HepG2 (cell line): ENCODE measurements around the gene FRMD8. TPM values are rescaled to one million over a fixed set of nuclear protein-coding genes. Genes with fewer than 3 reads are reported as not detected.

Experiments
- BCL6 ChIP-seq: IDR thresholded peaks from 2 replicates; pipeline ENCODE4 v1.6.1; 2016; ENCODE audit warnings: missing genetic modification reagents, missing compliant biosample characterization
- CENPX ChIP-seq: sonication (generic); formaldehyde crosslinking; IDR thresholded peaks from 2 replicates; pipeline ENCODE4 v1.9.0; 2021; ENCODE audit warnings: mild to moderate bottlenecking, missing genetic modification reagents, moderate library complexity
- CSRNP2 ChIP-seq: sonication (generic); formaldehyde crosslinking; conservative IDR thresholded peaks from 2 replicates; pipeline ENCODE4 v1.8.0; 2022; ENCODE audit warnings: low read depth, missing genetic modification reagents
- ETV6 ChIP-seq: sonication (generic); formaldehyde crosslinking; conservative IDR thresholded peaks from 2 replicates; pipeline ENCODE4 v1.4.0; 2020; ENCODE audit warnings: missing genetic modification reagents
- HOXA3 ChIP-seq: sonication (generic); formaldehyde crosslinking; IDR thresholded peaks from 2 replicates; pipeline ENCODE4 v1.5.0; 2020; ENCODE audit warnings: missing genetic modification reagents
- NPAS2 ChIP-seq: sonication (generic); formaldehyde crosslinking; IDR thresholded peaks from 2 replicates; pipeline ENCODE4 v1.8.0; 2022; ENCODE audit warnings: mild to moderate bottlenecking, missing genetic modification reagents, borderline replicate concordance
- REXO4 ChIP-seq: sonication (generic); formaldehyde crosslinking; IDR thresholded peaks from 2 replicates; pipeline ENCODE4 v1.8.0; 2022; ENCODE audit warnings: missing genetic modification reagents, mild to moderate bottlenecking, borderline replicate concordance
- TFDP1 ChIP-seq: IDR thresholded peaks from 2 replicates; pipeline ENCODE4 v1.6.1; 2016; ENCODE audit warnings: missing compliant biosample characterization, missing genetic modification reagents, borderline replicate concordance
- ZBTB38 ChIP-seq: sonication (generic); formaldehyde crosslinking; IDR thresholded peaks from 2 replicates; pipeline ENCODE4 v1.5.1; 2020; ENCODE audit warnings: mild to moderate bottlenecking, missing genetic modification reagents
- ZMYM4 ChIP-seq: sonication (generic); formaldehyde crosslinking; IDR thresholded peaks from 2 replicates; pipeline ENCODE4 v1.8.1; 2023; ENCODE audit warnings: mild to moderate bottlenecking, missing genetic modification reagents
- ZNF24 ChIP-seq: fragments of 450-650 bp; IDR thresholded peaks from 2 replicates; pipeline ENCODE4 v1.6.1; 2017; ENCODE audit warnings: antibody characterized with exemption, mild to moderate bottlenecking
- ZNF263 ChIP-seq: sonication (generic); formaldehyde crosslinking; IDR thresholded peaks from 2 replicates; pipeline ENCODE4 v1.4.0; 2020; ENCODE audit warnings: missing genetic modification reagents
- ZNF75D ChIP-seq: sonication (generic); formaldehyde crosslinking; IDR thresholded peaks from 2 replicates; pipeline ENCODE4 v1.8.1; 2023; ENCODE audit warnings: missing genetic modification reagents, mild to moderate bottlenecking, borderline replicate concordance
- ZNF792 ChIP-seq: IDR thresholded peaks from 2 replicates; pipeline ENCODE4 v1.6.1; 2016
- polyA plus RNA-seq, 8 experiments: library from polyadenylated mRNA; depleted of rRNA in 3 of 8; stranded (reverse) in 7 of 8; unstranded in 1 of 8; fragments of >200 nt; fragmentation: Illumina TruSeq in 4 of 8; extraction: Trizol in 4 of 8; gene quantifications; 2 replicates each; pipeline versions ENCODE4 v1.2.1 to v1.2.3, GENCODE V29; 2011 to 2016; ENCODE audit warnings: low read depth in 4 of 8, missing spikeins in 1 of 8, mixed read lengths in 1 of 8; ENCODE audit not compliant: insufficient read depth in 1 of 8
- total RNA-seq, 5 experiments: library from RNA; depleted of rRNA; stranded (reverse); fragments of >200 nt; fragmentation: Illumina TruSeq; extraction: Trizol; gene quantifications; 2 replicates each; pipeline ENCODE4 v1.2.3, GENCODE V29; 2016; ENCODE audit warnings: low read depth in 1 of 5

Gene FRMD8
- total and polyA plus RNA-seq, 2 of the 13 experiments (the other 11 are each of a cell fraction or from before 2014, with no cell fraction given) = 5.8 to 20.6 TPM

GRCh38 chr11:65355776-65356393 is 30.6 kb upstream of the FRMD8 start (continued):
- TF ChIP-seq CSRNP2 (CRISPR knock-in tag) (no peak), ZBTB38 (0 out of 2 replicates have a peak, but pooled peaks have one; percentile 19), ZNF24 (no peak), TFDP1 (no peak), CENPX (CRISPR knock-in tag) (no peak), BCL6 (CRISPR knock-in tag) (no peak), ETV6 (CRISPR knock-in tag) (no peak), REXO4 (CRISPR knock-in tag) (no peak), HOXA3 (CRISPR knock-in tag) (0 out of 2 replicates have a peak, but pooled peaks have one; percentile 23), ZNF75D (CRISPR knock-in tag) (no peak), ZNF263 (CRISPR knock-in tag) (no peak), ZMYM4 (CRISPR knock-in tag) (no peak), ZNF792 (CRISPR knock-in tag) (no peak), NPAS2 (CRISPR knock-in tag) (0 out of 2 replicates have a peak, but pooled peaks have one; percentile 28)
